Fibroblast of pulmonary artery (primary cell): Measurements from ENCODE around the gene MYO1B.

Source experiments
- DNase-seq: peaks from one replicate; pipeline ENCODE4 v3.0.0-alpha.2; 2010; ENCODE audit warnings: low read depth
- H3K4me3 ChIP-seq: replicated peaks from 2 replicates; pipeline ENCODE4 v1.5.1; 2011; ENCODE audit warnings: low read depth, mild to moderate bottlenecking, control low read depth, low read length, moderate library complexity
- TF ChIP-seq, protein P1 (sequence below): IDR thresholded peaks from 2 replicates; pipeline ENCODE4 v1.5.1; 2011; ENCODE audit warnings: mild to moderate bottlenecking, control low read depth, low read length, inconsistent platforms; ENCODE audit errors: missing control alignments

The MYO1B gene

DNA sequence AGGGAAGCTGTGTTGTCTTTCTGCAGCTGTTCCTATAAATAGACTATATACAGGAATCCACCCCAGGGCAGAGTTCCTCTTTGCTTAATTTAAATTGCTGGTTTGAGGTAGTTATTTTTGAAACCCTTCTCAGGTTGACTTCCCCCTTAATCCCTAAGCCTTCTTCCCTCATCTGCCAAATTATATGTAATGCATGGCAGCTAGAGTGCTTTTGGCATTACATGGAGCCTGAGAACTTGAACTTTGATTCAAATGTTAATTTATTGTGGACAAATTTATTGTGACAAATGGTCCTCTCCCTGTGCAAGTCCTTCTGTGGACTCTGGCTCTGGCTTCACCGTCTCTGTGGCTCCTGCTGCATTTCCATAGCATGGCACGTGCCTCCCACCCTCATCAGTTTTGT lies 29.2 kb downstream of the MYO1B start:
- TF ChIP-seq, protein P1, sequence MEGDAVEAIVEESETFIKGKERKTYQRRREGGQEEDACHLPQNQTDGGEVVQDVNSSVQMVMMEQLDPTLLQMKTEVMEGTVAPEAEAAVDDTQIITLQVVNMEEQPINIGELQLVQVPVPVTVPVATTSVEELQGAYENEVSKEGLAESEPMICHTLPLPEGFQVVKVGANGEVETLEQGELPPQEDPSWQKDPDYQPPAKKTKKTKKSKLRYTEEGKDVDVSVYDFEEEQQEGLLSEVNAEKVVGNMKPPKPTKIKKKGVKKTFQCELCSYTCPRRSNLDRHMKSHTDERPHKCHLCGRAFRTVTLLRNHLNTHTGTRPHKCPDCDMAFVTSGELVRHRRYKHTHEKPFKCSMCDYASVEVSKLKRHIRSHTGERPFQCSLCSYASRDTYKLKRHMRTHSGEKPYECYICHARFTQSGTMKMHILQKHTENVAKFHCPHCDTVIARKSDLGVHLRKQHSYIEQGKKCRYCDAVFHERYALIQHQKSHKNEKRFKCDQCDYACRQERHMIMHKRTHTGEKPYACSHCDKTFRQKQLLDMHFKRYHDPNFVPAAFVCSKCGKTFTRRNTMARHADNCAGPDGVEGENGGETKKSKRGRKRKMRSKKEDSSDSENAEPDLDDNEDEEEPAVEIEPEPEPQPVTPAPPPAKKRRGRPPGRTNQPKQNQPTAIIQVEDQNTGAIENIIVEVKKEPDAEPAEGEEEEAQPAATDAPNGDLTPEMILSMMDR, result no peak
- no peak overlapping the region for H3K4me3 ChIP-seq
- DNase-seq, result no peak

DNA sequence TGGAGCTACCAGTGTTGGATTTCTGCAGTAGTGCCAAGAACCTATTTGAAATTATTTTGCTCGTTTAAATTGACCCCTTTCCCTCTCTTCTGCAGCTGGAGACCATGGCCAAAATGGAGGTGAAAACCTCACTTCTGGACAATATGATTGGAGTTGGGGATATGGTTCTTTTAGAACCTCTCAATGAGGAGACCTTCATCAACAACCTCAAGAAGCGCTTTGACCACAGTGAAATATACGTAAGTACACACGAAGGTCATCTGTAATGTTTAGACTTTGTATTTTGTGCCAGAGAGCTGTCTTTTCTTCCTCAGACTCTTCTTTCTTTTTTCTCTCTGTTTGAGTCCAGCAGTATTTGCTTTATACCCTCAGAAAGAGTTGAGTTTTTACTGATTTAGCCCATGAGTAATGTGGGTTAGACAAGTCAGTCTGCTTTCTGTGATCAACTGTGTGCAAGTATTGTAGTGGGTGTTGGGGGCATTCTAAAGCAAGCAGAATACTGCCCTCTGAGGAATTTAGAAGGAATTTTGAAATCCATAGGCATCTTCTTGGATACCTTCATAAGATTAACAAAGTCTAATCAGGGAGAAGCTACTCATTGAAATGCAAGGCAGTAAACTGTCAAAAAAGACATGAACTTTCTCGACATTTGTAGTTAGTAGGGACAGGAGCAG lies 31.7 kb downstream of the MYO1B start:
- DNase-seq, result no peak
- TF ChIP-seq, protein P1, result no peak
- no peak overlapping the region for H3K4me3 ChIP-seq

DNA sequence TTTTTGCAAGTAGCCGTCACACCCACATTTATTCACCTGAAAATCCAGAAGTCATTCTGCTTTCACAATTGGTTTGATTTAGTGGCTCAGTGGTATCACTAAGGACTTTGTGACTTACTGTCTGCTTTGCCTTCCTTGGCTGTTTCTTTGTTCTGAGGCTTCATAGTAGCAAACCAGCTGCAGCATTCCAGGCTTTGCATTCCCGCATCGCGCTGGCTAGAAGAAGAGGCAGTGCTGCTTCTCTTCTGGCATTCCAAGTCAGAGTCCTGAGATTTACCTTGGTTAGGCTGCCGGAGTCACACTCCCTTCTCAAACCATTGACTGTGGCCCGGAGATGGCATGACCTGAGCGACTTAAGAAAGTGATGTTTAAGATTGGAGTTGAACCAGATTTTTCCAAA lies 35.1 kb downstream of the MYO1B start:
- DNase-seq, result no peak
- H3K4me3 ChIP-seq, result no peak overlapping the region
- TF ChIP-seq, protein P1, result no peak

DNA sequence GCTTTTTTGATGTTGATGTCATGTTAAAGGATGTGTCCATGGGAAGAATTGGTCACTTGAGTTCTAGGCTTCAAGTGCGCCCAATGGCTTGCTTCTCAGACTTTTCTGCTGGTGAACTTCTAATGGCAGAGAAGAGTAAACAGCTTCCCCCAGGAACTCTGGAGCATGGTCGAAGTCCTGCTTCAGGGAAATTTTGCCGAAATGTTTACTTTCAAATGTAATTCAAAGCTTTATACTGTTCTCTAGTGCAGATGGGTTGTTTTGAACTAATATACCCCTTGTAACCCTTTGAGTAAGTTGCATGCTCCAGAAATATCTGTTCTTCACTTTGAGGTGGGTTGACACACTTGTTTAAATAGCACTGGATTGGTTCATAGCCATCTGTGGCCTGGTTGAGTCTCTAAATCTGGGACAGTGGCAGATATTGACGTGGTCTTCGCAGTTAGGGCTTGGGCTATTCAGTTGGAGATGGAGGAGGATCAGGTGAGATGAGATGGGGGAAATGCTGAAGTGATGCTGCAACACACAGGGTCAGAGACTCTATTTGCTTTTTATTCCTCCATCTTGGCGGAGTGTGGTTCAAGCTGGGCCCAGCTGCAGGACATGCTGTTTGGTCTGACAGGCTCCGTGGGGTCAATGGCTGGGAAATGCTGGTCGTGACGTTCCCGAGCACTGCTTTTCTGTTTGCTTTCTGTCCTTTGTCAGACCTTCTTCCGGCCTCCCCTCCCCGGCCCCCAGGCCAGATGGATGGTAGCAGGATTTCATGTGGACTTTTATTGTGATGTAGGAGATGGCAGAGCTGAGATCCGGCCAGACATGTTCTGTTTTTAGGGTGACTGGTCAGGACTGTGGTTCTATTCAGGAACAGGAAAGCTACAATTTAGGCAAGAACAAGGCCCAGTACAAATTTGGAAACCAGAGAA lies 35.9 kb downstream of the MYO1B start:
- no peak overlapping the region for H3K4me3 ChIP-seq
- no peak for DNase-seq
- TF ChIP-seq, protein P1, result no peak

DNA sequence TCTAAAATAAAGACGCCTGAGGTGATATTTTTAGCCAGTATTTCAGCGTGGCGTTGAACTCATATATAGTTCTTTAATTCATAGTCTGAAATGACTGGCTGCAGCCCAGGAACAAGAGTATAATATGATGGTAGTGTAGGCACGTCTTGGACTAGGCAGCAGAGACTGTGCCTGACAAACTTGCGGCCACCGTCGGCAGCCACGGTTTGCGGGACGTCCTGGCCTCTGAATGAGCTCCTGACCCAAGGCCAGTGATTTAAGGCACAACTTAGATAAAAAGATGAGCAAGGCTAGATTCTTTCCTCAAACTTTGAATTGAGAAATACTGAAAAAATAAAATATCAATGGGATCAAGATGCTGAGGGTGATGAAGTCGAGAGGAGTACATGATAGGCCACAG lies 40.0 kb downstream of the MYO1B start:
- TF ChIP-seq, protein P1, result no peak
- DNase-seq, result no peak
- no peak overlapping the region for H3K4me3 ChIP-seq

DNA sequence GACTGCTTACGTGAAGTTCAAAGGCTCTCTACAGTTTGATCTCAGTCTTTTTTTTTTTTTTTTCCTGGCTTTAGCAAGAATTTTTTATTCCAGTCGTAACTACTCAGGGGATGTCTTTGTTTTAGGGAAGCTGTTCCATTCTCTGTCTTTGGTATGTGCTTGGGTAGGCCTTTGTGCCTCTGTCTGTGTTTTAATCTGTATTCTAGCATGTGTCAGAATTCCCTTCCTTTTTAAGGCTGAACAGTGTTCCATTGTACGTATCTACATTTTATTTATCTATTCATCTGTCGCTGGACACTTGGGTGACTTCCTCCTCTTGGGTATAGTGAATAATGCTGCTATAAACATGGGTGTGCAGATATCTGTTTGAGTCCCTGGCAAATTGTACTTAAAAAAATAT lies 42.6 kb downstream of the MYO1B start:
- TF ChIP-seq, protein P1, result no peak
- DNase-seq, result no peak
- H3K4me3 ChIP-seq, result no peak overlapping the region
